K562 (cell line): ENCODE data around the gene ELMO3. TPM values are rescaled to one million over a fixed set of nuclear protein-coding genes. Genes with fewer than 3 reads are reported as not detected.

Source experiments
- CAMTA2 ChIP-seq: fragments of 250-450 bp; sonication (Bioruptor Pico); conservative IDR thresholded peaks from 2 replicates; pipeline ENCODE4 v1.5.1; 2022
- CGGBP1 ChIP-seq: fragments of 250-450 bp; sonication (Bioruptor Pico); IDR thresholded peaks from 2 replicates; pipeline ENCODE4 v1.9.0; 2021; ENCODE audit warnings: mild to moderate bottlenecking
- HDAC2 ChIP-seq: fragments of 450-650 bp; IDR thresholded peaks from 2 replicates; pipeline ENCODE4 v1.6.1; 2016; ENCODE audit warnings: mild to moderate bottlenecking
- ID3 ChIP-seq, 2 experiments: fragments of 250-450 bp in 1 of 2; fragments of 450-650 bp in 1 of 2; sonication (Bioruptor Pico) in 1 of 2; IDR thresholded peaks; 2 replicates each; pipeline versions ENCODE4 v1.6.1 to v1.8.0; 2016 to 2021; ENCODE audit warnings: mild to moderate bottlenecking in 2 of 2, moderate library complexity in 2 of 2, missing compliant biosample characterization in 1 of 2, missing genetic modification characterization in 1 of 2
- NR3C1 ChIP-seq: sonication (generic); formaldehyde crosslinking; IDR thresholded peaks from 2 replicates; pipeline ENCODE4 v1.8.1; 2022; ENCODE audit warnings: missing genetic modification reagents
- PURB ChIP-seq: sonication (generic); formaldehyde crosslinking; IDR thresholded peaks from 2 replicates; pipeline ENCODE4 v1.9.0; 2021; ENCODE audit warnings: low read depth, mild to moderate bottlenecking, missing genetic modification reagents
- SMAD1 ChIP-seq: fragments of 150-350 bp; IDR thresholded peaks from 2 replicates; pipeline ENCODE4 v1.6.1; 2014; ENCODE audit warnings: low read length, low read depth; ENCODE audit not compliant: partially characterized antibody
- SMAD4 ChIP-seq: fragments of 250-450 bp; sonication (Bioruptor Pico); conservative IDR thresholded peaks from 2 replicates; pipeline ENCODE4 v1.8.0; 2021; ENCODE audit warnings: inconsistent platforms, mild to moderate bottlenecking, moderate library complexity
- SRSF1 ChIP-seq: fragments of 200-400 bp; formaldehyde crosslinking; IDR thresholded peaks from 2 replicates; pipeline ENCODE4 v1.6.1; 2017; ENCODE audit warnings: mild to moderate bottlenecking, low read depth, low read length, moderate library complexity
- ZEB2 ChIP-seq: fragments of 450-650 bp; IDR thresholded peaks from 2 replicates; pipeline ENCODE4 v1.6.1; 2016
- ZNF12 ChIP-seq: sonication (generic); formaldehyde crosslinking; IDR thresholded peaks from 2 replicates; pipeline ENCODE4 v1.4.0; 2020; ENCODE audit warnings: mild to moderate bottlenecking, missing genetic modification reagents
- ZNF79 ChIP-seq: fragments of 250-450 bp; sonication (Bioruptor Pico); IDR thresholded peaks from 2 replicates; pipeline ENCODE4 v1.4.0; 2020; ENCODE audit warnings: low read depth, mild to moderate bottlenecking, moderate library complexity
- polyA plus RNA-seq, 8 experiments: library from polyadenylated mRNA; depleted of rRNA in 4 of 8; stranded (reverse) in 5 of 8; unstranded in 3 of 8; fragments of >200 nt; fragmentation: Nextera tagmentation in 2 of 8; fragmentation: Illumina TruSeq in 1 of 8; extraction: Ambion mirVana in 2 of 8; extraction: Trizol in 1 of 8; gene quantifications; 2 replicates each; pipeline versions ENCODE4 v1.2.1 to v1.2.3, GENCODE V29; 2011 to 2014; ENCODE audit warnings: inconsistent platforms in 1 of 8, missing spikeins in 1 of 8
- total RNA-seq, 7 experiments: library from RNA; depleted of rRNA in 6 of 7; stranded (reverse); fragments of >200 nt in 6 of 7; fragmentation: Illumina TruSeq in 2 of 7; extraction: Trizol in 2 of 7; gene quantifications; 2 replicates each; pipeline versions ENCODE4 v1.2.1 to v1.2.3, GENCODE V29; 2011 to 2021; ENCODE audit warnings: low replicate concordance in 1 of 7
- TF ChIP-seq, protein P1 (sequence below): fragments of 450-650 bp; IDR thresholded peaks from 2 replicates; pipeline ENCODE4 v1.6.1; 2016; ENCODE audit warnings: low read depth, mild to moderate bottlenecking, moderate library complexity
- TF ChIP-seq, protein P2 (sequence below): fragments of 450-650 bp; formaldehyde crosslinking; IDR thresholded peaks from 2 replicates; pipeline ENCODE4 v1.4.0; 2022; ENCODE audit warnings: mild to moderate bottlenecking, moderate library complexity

The ELMO3 gene
- total and polyA plus RNA-seq, 9 of the 15 experiments (the other 6 are each of a cell fraction or from before 2014, with no cell fraction given) = 0.04 to 5.1 (median 1.5) TPM

GRCh38 chr16:67155295-67156142 is 43.4 kb upstream of the ELMO3 start (continued):
- TF ChIP-seq HDAC2 = no peak
- TF ChIP-seq PURB = no peak
- no peak for TF ChIP-seq NR3C1 (CRISPR knock-in tag)
- no peak for TF ChIP-seq ZEB2
- TF ChIP-seq ID3 (CRISPR knock-in tag; IDR thresholded peaks at IDR 0.05) = no peak
- TF ChIP-seq ID3 (tag; IDR thresholded peaks at IDR 0.05) = 0 out of 2 replicates have a peak, but pooled peaks have one; percentile 30
- TF ChIP-seq CGGBP1 (CRISPR knock-in tag) = no peak
- TF ChIP-seq, protein P1, sequence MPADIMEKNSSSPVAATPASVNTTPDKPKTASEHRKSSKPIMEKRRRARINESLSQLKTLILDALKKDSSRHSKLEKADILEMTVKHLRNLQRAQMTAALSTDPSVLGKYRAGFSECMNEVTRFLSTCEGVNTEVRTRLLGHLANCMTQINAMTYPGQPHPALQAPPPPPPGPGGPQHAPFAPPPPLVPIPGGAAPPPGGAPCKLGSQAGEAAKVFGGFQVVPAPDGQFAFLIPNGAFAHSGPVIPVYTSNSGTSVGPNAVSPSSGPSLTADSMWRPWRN = no peak
- TF ChIP-seq ZNF12 (CRISPR knock-in tag) = no peak
- peak; percentile 57; the same call in 1 of the 2 replicates for TF ChIP-seq SMAD4 (CRISPR knock-in tag)
- no peak for TF ChIP-seq SRSF1
- TF ChIP-seq SMAD1 = no peak
- no peak for TF ChIP-seq CAMTA2
- no peak for TF ChIP-seq ZNF79 (CRISPR knock-in tag)
- TF ChIP-seq, protein P2, sequence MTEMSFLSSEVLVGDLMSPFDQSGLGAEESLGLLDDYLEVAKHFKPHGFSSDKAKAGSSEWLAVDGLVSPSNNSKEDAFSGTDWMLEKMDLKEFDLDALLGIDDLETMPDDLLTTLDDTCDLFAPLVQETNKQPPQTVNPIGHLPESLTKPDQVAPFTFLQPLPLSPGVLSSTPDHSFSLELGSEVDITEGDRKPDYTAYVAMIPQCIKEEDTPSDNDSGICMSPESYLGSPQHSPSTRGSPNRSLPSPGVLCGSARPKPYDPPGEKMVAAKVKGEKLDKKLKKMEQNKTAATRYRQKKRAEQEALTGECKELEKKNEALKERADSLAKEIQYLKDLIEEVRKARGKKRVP (CRISPR knock-in tag) = no peak
